ENCODE results near the gene ANKHD1.

Gene ANKHD1

DNA sequence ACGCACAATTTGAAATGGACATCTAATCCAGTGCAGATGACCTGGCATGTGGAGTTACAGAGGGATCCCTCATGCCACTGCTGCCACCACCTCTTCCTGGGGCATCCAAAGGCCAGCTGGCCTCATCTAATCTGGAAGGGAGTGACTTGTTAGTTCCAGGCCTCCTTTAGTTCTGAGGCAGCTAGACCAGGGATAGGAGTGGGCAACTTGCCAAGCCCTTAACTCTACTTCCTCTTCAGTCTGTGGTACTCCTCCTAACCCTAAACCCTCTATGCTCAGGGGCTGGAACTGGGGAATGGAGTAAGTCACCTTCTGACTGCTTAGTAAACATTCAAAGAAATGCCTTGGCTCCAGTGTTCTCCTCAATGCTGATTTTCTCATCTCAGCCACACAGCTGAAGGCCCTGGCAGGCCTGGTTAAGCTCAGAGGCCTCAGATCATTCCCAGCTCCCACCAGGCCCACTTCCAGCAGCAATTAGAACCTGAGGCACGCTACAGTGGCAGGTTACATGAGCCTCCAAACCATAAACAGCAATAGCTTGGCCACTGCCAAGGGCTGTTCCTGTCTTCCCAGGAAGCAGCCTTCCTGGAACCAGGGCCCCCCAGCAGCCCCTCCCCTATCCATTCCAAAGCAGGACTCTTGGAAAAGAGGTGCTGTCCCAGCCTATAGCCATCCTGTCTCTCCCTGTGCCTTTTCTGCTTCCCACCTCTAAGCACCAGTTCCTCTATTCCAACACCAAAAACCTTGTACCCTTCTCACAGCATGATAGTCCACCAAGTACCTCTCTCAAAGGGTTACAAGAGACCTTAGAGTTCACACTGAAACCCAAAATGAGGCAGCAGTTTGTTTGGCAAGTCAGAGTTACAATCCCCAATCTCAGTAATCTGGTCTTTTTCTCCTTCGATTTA lies 147.9 kb downstream of the ANKHD1 start:
- peak overlapping the region; percentile 74 for H3K9ac ChIP-seq (ENCODE audit: low read depth, low read length)
- H3K27me3 ChIP-seq (ENCODE audit: control insufficient read depth, insufficient read depth, low read length), result no peaks in the 10 kb centered on the region
- H3K4me2 ChIP-seq (ENCODE audit: low read length), result no peak overlapping the region
- no peaks in the 10 kb centered on the region for H3K9me3 ChIP-seq (replicated peaks; ENCODE audit: low read length)
- peaks cover 42% of the 10 kb centered on the region for H3K36me3 ChIP-seq (ENCODE audit: insufficient read depth, low read length)
- peaks cover 43% of the 10 kb centered on the region for H3K4me1 ChIP-seq (ENCODE audit: control insufficient read depth, insufficient read depth, low read length)
- no peak overlapping the region for H3K4me3 ChIP-seq (ENCODE audit: low read length)

DNA sequence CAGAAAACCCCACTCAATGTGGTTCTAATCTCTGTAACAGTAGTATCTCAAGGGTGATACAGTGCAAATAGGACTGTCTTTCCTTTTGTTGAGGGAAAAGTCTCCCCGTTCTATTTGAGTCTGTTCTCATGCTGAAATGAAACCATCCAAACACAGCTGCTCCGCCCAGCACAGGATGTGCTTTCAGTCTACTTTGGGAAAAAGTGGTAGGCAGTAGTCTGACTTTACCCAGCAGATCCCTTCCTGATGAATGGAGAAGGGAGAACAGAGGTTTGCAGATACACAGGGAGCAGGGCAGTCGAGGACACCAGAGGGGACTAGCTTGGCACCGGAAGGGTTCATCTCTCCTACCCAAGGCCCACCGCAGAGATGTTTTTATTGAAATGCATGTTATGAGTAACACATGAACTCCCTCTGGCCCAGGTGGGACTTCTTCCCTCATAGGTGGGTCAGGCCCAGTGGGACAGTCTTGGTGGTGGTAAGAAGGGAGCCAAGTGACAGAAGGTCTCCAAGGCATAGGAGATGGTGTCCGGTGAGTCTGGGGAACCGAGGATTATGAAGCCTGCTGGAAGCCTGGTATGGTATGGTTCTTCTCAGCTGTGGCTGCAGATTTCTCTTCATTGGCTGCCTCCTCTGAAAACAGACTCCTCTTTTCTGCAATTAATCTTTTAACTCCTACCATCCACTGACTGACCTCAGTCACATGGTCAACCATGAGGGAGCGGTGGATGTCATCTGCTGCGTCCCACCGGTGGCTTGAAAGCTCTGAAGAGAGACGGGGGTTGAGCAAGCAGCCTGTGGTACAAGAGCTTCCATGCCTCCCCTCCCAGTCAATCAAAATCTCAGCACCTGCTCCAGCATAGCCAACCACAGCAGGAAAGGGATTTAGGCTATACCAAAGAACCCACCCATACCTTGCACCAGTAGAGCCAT lies 148.8 kb downstream of the ANKHD1 start:
- Histone ChIP-seq H3K4me3 (ENCODE audit: low read length) (no peak overlapping the region), H3K9me3 (replicated peaks; ENCODE audit: low read length) (no peaks in the 10 kb centered on the region), H3K27me3 (ENCODE audit: control insufficient read depth, insufficient read depth, low read length) (no peaks in the 10 kb centered on the region), H3K36me3 (ENCODE audit: insufficient read depth, low read length) (peaks cover 42% of the 10 kb centered on the region), H3K9ac (ENCODE audit: low read depth, low read length) (no peak overlapping the region), H3K4me2 (ENCODE audit: low read length) (no peak overlapping the region), H3K4me1 (ENCODE audit: control insufficient read depth, insufficient read depth, low read length) (peaks cover 51% of the 10 kb centered on the region)

DNA sequence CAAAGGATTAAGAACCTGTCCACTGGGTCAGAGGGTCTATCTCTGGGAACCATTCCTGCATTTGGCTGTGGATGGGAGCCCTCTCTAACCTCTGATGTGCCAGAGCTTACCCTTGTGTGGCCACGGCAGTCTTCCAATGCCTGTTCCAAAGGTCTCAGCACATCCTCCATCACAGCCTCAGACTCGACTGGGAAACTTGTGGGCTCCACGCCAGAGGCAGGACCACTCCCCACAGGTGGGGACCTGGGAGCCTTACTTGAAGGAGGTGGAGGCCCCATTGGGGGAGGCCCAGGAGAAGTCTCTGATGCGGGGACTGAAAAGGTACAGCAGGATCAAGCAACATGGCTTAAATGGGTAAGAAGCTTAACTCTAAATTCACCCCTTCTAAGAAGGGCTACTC lies 150.2 kb downstream of the ANKHD1 start:
- Histone ChIP-seq H3K27me3 (ENCODE audit: control insufficient read depth, insufficient read depth, low read length) (no peaks in the 10 kb centered on the region), H3K4me2 (ENCODE audit: low read length) (no peak overlapping the region), H3K4me1 (ENCODE audit: control insufficient read depth, insufficient read depth, low read length) (peaks cover 56% of the 10 kb centered on the region), H3K4me3 (ENCODE audit: low read length) (no peak overlapping the region), H3K9ac (ENCODE audit: low read depth, low read length) (no peak overlapping the region), H3K9me3 (replicated peaks; ENCODE audit: low read length) (no peaks in the 10 kb centered on the region), H3K36me3 (ENCODE audit: insufficient read depth, low read length) (peaks cover 42% of the 10 kb centered on the region)

DNA sequence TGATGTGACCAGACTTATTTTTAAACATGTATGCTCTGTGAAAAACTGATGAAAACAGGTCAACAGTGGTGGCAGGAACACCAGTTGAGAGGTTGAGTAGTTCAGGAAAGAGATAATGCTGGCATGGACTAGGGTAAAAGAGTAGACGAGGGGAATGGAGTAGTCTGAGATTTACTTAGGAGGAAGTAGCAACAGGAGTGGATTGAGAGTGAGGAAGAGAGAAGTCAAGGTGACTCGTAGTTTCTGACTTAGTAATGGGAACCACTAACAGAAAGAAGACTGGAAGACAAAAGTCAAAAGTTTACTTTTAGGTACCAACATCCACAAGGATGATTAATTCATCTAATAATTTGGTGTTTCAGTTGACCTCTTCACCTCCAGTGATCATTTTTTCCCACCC lies 152.0 kb downstream of the ANKHD1 start:
- peak overlapping the region; percentile 5 for H3K4me2 ChIP-seq (ENCODE audit: low read length)
- H3K9me3 ChIP-seq (replicated peaks; ENCODE audit: low read length), result no peaks in the 10 kb centered on the region
- H3K27me3 ChIP-seq (ENCODE audit: control insufficient read depth, insufficient read depth, low read length), result no peaks in the 10 kb centered on the region
- H3K9ac ChIP-seq (ENCODE audit: low read depth, low read length), result no peak overlapping the region
- peaks cover 39% of the 10 kb centered on the region for H3K36me3 ChIP-seq (ENCODE audit: insufficient read depth, low read length)
- no peak overlapping the region for H3K4me3 ChIP-seq (ENCODE audit: low read length)
- H3K4me1 ChIP-seq (ENCODE audit: control insufficient read depth, insufficient read depth, low read length), result peaks cover 46% of the 10 kb centered on the region

DNA sequence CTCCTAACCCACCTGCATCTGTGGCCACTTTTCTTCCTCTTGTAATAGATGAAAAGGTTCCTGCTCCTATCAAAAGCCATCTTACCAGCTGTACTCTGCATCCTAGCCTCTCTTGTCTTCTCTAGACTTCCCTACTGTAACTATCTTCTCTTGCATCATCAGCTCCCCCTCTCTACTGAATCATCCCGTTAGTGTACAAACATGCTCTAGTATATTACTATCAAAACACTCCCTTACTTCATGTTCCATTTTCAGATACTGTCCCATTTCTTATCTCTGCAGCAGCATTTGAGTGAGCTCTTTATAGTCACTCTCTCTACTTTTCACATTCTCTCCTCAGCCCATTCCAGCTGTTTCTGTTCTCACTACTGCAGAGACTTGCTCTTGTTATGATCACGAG lies 152.8 kb downstream of the ANKHD1 start:
- H3K36me3 ChIP-seq (ENCODE audit: insufficient read depth, low read length), result peaks cover 31% of the 10 kb centered on the region
- H3K27me3 ChIP-seq (ENCODE audit: control insufficient read depth, insufficient read depth, low read length), result no peaks in the 10 kb centered on the region
- H3K9me3 ChIP-seq (replicated peaks; ENCODE audit: low read length), result no peaks in the 10 kb centered on the region
- peaks cover 38% of the 10 kb centered on the region for H3K4me1 ChIP-seq (ENCODE audit: control insufficient read depth, insufficient read depth, low read length)
- no peak overlapping the region for H3K9ac ChIP-seq (ENCODE audit: low read depth, low read length)
- H3K4me2 ChIP-seq (ENCODE audit: low read length), result peak overlapping the region; percentile 59
- no peak overlapping the region for H3K4me3 ChIP-seq (ENCODE audit: low read length)

DNA sequence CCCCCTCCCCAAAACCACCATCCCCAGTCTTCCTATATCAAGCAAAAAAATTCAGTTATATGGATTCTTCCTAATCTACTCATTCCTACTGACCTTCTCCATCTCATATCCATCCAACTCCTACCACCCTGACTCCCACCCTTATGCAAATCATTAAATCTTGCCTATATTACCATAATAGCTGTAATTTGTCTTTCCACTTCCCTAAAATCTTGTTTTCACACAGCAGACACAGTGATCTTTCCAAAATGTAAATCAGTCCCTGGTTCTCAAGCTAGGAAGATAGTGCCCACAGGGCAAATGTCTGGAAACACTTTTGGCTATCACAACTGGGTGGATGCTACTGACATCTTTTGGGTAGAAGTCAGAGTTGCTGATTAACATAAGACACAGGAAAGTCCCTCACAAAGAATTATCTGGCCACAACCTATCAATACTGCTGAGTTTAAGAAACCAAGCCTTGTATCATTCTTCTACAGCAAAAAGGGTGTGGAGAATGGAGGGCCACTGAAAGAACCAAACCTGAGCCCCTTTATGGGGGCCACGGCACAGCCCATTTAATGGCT lies 154.2 kb downstream of the ANKHD1 start:
- Histone ChIP-seq H3K9ac (ENCODE audit: low read depth, low read length) (peak overlapping the region; percentile 99), H3K36me3 (ENCODE audit: insufficient read depth, low read length) (peaks cover 17% of the 10 kb centered on the region), H3K9me3 (replicated peaks; ENCODE audit: low read length) (no peaks in the 10 kb centered on the region), H3K4me2 (ENCODE audit: low read length) (peak overlapping the region; percentile 86), H3K4me3 (ENCODE audit: low read length) (peak overlapping the region; percentile 95), H3K4me1 (ENCODE audit: control insufficient read depth, insufficient read depth, low read length) (peaks cover 35% of the 10 kb centered on the region), H3K27me3 (ENCODE audit: control insufficient read depth, insufficient read depth, low read length) (no peaks in the 10 kb centered on the region)

DNA sequence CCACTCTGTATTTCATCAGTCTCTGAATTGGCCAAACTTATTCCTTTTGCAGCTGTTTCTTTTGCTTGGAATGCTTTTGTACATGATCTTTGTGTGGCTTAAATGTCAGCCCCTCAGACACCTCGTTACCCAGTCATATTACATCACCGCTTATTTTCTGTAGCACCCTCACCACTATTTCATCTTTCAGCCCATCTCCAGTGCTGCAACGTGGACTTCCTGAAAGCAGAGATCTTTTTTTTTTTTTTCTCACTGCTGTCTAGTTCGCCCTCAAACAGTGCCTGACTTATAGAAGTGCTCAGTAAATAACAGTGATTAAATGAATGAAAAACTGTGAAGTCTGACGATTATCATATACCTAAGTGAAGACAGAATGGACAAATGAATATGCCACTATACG lies 154.8 kb downstream of the ANKHD1 start:
- Histone ChIP-seq H3K36me3 (ENCODE audit: insufficient read depth, low read length) (peaks cover 11% of the 10 kb centered on the region), H3K4me1 (ENCODE audit: control insufficient read depth, insufficient read depth, low read length) (peaks cover 35% of the 10 kb centered on the region), H3K27me3 (ENCODE audit: control insufficient read depth, insufficient read depth, low read length) (no peaks in the 10 kb centered on the region), H3K4me2 (ENCODE audit: low read length) (peak overlapping the region; percentile 86), H3K4me3 (ENCODE audit: low read length) (peak overlapping the region; percentile 95), H3K9ac (ENCODE audit: low read depth, low read length) (peak overlapping the region; percentile 99), H3K9me3 (replicated peaks; ENCODE audit: low read length) (no peaks in the 10 kb centered on the region)

DNA sequence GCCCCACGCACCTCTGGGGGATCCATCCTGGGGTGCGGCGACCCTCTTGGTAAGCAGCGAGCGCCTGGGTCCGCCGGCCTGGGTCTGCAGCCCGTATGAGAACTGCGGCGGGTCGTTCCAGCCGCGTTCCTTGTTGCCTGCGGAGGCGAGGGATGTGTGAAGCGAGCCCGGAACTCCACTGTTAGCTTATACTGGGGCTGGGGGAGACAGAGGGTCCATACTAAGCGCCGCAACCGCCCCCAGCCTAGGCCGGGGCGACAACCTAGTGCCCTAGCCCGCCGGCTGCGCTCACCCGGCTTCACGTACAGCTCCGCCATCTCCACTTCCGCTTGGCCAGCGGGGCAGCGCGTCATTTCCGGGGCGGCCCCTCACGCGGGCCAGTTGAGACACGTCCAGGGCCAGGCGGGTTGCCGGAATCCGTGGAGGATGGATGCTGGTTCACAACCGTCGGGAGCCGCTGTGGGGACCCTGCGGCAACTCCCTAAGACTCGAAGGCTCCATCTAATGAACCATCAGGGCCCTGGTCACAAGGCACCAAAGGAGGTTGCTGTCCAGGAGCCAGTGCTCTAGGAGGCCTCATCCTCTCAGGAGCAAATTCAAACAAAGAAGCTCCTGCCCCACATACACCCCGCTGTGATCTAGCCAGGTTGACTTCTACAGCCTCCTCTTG lies 155.6 kb downstream of the ANKHD1 start, which contains the start of gene SRA1:
Gene SRA1, minus strand, starts transcription at position 338 of the 670 bp plus-strand sequence. Its CDS starts 21 bp downstream, at position 317.
- H3K4me2 ChIP-seq (ENCODE audit: low read length), result peak within 1 kb of the TSS; percentile 86
- H3K9ac ChIP-seq (ENCODE audit: low read depth, low read length), result peak within 1 kb of the TSS; percentile 99
- H3K4me1 ChIP-seq (ENCODE audit: control insufficient read depth, insufficient read depth, low read length), result peaks cover 35% of the 10 kb centered on the region
- no peaks in the 10 kb centered on the region for H3K27me3 ChIP-seq (ENCODE audit: control insufficient read depth, insufficient read depth, low read length)
- no peaks in the 10 kb centered on the region for H3K9me3 ChIP-seq (replicated peaks; ENCODE audit: low read length)
- H3K36me3 ChIP-seq (ENCODE audit: insufficient read depth, low read length), result peaks cover 9% of the 10 kb centered on the region
- peak within 1 kb of the TSS; percentile 95 for H3K4me3 ChIP-seq (ENCODE audit: low read length)

DNA sequence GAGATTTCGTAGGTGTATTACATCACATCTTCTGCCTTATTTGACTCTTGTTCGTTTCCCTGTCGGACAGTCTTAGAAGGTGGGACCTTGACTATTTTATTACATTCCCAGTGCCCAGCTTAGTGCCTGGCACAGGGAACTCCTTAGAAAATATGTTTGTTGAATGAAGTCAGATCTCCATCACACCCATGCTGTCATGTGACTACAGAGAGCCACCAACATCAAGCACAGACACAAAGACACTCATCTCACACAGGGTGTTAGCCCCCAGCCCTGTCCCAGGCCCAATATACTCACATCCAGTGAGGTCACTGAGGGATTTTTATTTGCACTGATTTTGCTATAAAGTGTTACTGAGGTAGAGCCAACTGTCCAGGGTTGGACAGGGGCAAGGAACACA lies 156.3 kb downstream of the ANKHD1 start:
- H3K9ac ChIP-seq (ENCODE audit: low read depth, low read length), result peak overlapping the region; percentile 99
- H3K27me3 ChIP-seq (ENCODE audit: control insufficient read depth, insufficient read depth, low read length), result no peaks in the 10 kb centered on the region
- no peaks in the 10 kb centered on the region for H3K9me3 ChIP-seq (replicated peaks; ENCODE audit: low read length)
- H3K4me3 ChIP-seq (ENCODE audit: low read length), result peak overlapping the region; percentile 95
- H3K4me1 ChIP-seq (ENCODE audit: control insufficient read depth, insufficient read depth, low read length), result peaks cover 35% of the 10 kb centered on the region
- peak overlapping the region; percentile 86 for H3K4me2 ChIP-seq (ENCODE audit: low read length)
- H3K36me3 ChIP-seq (ENCODE audit: insufficient read depth, low read length), result peaks cover 9% of the 10 kb centered on the region

DNA sequence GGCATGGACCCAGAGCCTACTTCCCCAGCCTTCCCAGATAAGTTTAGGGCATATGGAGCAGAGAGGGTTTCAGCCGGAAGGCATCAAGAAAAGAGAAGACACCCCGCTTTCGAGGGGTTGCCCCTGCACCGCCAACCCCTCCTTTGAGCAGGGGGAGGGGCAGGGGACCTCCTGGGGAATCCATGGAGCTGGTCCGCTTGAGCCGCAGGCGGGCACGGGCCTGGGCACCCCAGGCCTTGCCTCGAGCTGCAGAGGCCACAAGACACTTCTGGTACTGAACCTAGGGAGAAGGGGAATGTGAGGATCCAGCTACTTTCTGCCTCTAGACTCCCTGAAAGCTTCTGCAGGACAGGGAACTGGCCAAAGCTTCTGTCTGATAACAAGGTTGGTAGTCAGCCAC lies 156.9 kb downstream of the ANKHD1 start:
- no peaks in the 10 kb centered on the region for H3K9me3 ChIP-seq (replicated peaks; ENCODE audit: low read length)
- no peak overlapping the region for H3K4me3 ChIP-seq (ENCODE audit: low read length)
- H3K9ac ChIP-seq (ENCODE audit: low read depth, low read length), result no peak overlapping the region
- peaks cover 5% of the 10 kb centered on the region for H3K36me3 ChIP-seq (ENCODE audit: insufficient read depth, low read length)
- H3K4me2 ChIP-seq (ENCODE audit: low read length), result no peak overlapping the region
- H3K4me1 ChIP-seq (ENCODE audit: control insufficient read depth, insufficient read depth, low read length), result peaks cover 39% of the 10 kb centered on the region
- H3K27me3 ChIP-seq (ENCODE audit: control insufficient read depth, insufficient read depth, low read length), result no peaks in the 10 kb centered on the region

DNA sequence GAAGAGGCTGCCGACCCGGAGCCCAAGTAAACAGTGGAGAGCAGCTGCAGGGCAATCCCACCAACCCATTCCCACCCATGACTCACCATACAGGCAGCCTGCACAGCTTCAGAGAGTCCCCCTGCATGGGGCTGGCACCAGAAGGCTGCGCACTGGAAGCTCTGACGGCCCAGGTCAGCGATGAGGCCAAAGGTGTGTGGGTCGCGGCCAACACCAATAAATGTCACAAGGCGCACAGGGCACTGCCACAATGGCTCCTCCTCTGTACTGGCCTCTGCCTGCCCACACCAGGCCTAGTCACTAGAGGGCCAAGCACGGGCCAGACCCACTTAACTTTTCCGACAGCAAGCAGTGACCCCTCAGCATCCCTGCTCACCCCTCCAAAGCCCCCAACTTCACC lies 158.6 kb downstream of the ANKHD1 start:
- no peak overlapping the region for H3K9ac ChIP-seq (ENCODE audit: low read depth, low read length)
- peaks cover 27% of the 10 kb centered on the region for H3K4me1 ChIP-seq (ENCODE audit: control insufficient read depth, insufficient read depth, low read length)
- H3K4me3 ChIP-seq (ENCODE audit: low read length), result no peak overlapping the region
- no peaks in the 10 kb centered on the region for H3K27me3 ChIP-seq (ENCODE audit: control insufficient read depth, insufficient read depth, low read length)
- H3K36me3 ChIP-seq (ENCODE audit: insufficient read depth, low read length), result peaks cover 5% of the 10 kb centered on the region
- H3K9me3 ChIP-seq (replicated peaks; ENCODE audit: low read length), result no peaks in the 10 kb centered on the region
- no peak overlapping the region for H3K4me2 ChIP-seq (ENCODE audit: low read length)

Measured in skeletal muscle satellite cell (primary cell).